Measurements from ENCODE around the gene ACACA.

ACACA gene

DNA sequence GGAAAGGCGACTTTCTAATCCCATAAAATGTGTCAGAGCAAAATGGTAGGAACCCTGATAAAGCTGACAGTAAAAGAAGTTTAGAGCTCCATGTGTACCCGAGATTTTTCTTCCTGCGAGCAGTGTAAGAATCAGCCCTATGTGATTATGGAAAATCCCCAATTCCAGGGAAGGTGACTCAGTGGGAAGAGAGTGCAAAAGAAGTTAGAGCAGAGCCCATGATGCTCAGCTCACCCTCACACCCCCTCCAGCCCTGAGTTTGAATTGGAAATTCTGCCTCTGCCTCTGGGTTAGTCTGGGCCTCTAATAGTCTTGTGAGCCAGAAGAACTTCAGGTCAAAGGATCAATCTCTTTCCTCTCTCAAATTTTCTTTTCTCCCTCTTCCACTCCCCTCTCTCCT lies 18.4 kb downstream of the ACACA start:
- CTCF ChIA-PET, result interaction anchor here (0.6 to 10.9 kb wide), 3 partner anchors 9 to 1854 kb away, joined by 3 to 141 read pairs (median 11); partner anchors contain the start of gene C17orf78
- Histone ChIP-seq H3K36me3 (ENCODE audit: control insufficient read depth in 2 of 2, insufficient read depth in 1 of 2, low read length in 2 of 2) (no peaks in the 10 kb centered on the region), H3K9me3 (ENCODE audit: control insufficient read depth, insufficient read depth, low read depth, low read length) (no peaks in the 10 kb centered on the region), H3K4me1 (ENCODE audit: control insufficient read depth, insufficient read depth, low read length) (peaks cover 15% of the 10 kb centered on the region), H3K4me3 (ENCODE audit: low read depth, low read length) (no peak overlapping the region), H3K27ac (ENCODE audit: extremely low read depth, low read depth, low read length) (no peak overlapping the region)
- POLR2A ChIA-PET, result no interaction called here
- TF ChIP-seq SCRT1 (tag by site-specific recombination; IDR thresholded peaks at IDR 0.05; ENCODE audit: borderline replicate concordance) (no peak), ZNF585B (tag by site-specific recombination; IDR thresholded peaks at IDR 0.05) (no peak), ZNF302 (tag by site-specific recombination; IDR thresholded peaks at IDR 0.05; ENCODE audit: low read depth) (no peak), KLF16 (tag by site-specific recombination; IDR thresholded peaks at IDR 0.05) (no peak), SP3 (tag by site-specific recombination; IDR thresholded peaks at IDR 0.05) (no peak), MEIS1 (CRISPR knock-in tag; IDR thresholded peaks at IDR 0.05; ENCODE audit: borderline replicate concordance) (no peak), ZNF501 (tag by site-specific recombination; IDR thresholded peaks at IDR 0.05) (no peak), ZSCAN30 (tag by site-specific recombination; IDR thresholded peaks at IDR 0.05) (no peak), ZNF366 (tag by site-specific recombination; conservative IDR thresholded peaks at IDR 0.05) (no peak), FEZF1 (tag by site-specific recombination; IDR thresholded peaks at IDR 0.05) (no peak), HOXD13 (CRISPR knock-in tag; IDR thresholded peaks at IDR 0.05; ENCODE audit: borderline replicate concordance) (no peak), ZFHX2 (tag by site-specific recombination; conservative IDR thresholded peaks at IDR 0.05) (no peak), ZNF274 (IDR thresholded peaks at IDR 0.05; ENCODE audit: low read length) (no peak), ZNF274 (tag by site-specific recombination; IDR thresholded peaks at IDR 0.05; ENCODE audit: borderline replicate concordance) (no peak), ZNF658 (tag by site-specific recombination; IDR thresholded peaks at IDR 0.05) (no peak), ZNF157 (tag by site-specific recombination; IDR thresholded peaks at IDR 0.05) (no peak)
- TF ChIP-seq, protein P1, sequence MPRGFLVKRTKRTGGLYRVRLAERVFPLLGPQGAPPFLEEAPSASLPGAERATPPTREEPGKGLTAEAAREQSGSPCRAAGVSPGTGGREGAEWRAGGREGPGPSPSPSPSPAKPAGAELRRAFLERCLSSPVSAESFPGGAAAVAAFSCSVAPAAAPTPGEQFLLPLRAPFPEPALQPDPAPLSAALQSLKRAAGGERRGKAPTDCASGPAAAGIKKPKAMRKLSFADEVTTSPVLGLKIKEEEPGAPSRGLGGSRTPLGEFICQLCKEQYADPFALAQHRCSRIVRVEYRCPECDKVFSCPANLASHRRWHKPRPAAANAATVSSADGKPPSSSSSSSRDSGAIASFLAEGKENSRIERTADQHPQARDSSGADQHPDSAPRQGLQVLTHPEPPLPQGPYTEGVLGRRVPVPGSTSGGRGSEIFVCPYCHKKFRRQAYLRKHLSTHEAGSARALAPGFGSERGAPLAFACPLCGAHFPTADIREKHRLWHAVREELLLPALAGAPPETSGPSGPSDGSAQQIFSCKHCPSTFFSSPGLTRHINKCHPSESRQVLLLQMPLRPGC (tag by site-specific recombination; IDR thresholded peaks at IDR 0.05), result no peak
- TF ChIP-seq, protein P2, sequence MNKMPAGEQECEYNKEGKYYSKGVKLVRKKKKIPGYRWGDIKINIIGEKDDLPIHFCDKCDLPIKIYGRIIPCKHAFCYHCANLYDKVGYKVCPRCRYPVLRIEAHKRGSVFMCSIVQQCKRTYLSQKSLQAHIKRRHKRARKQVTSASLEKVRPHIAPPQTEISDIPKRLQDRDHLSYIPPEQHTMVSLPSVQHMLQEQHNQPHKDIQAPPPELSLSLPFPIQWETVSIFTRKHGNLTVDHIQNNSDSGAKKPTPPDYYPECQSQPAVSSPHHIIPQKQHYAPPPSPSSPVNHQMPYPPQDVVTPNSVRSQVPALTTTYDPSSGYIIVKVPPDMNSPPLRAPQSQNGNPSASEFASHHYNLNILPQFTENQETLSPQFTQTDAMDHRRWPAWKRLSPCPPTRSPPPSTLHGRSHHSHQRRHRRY (tag by site-specific recombination; IDR thresholded peaks at IDR 0.05), result no peak

DNA sequence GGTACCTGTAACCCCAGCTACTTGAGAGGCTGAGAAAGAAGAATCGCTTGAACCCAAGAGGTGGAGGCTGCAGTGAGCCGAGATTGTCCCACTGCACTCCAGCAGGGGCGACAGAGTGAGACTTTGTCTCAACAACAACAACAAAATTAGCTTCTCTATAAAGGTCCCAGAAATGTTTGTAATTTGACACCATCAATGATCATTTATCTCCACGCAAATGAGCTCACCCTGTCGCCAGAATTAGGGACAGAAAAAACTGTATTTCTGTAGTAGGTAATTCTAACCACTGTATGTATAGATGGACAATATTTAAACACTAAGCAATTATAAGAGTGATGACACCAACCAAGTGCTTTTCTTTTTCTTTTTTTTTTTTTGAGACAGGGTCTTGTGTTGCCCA lies 20.2 kb downstream of the ACACA start:
- no peak overlapping the region for H3K27ac ChIP-seq (ENCODE audit: extremely low read depth, low read depth, low read length)
- H3K36me3 ChIP-seq (ENCODE audit: control insufficient read depth in 2 of 2, insufficient read depth in 1 of 2, low read length in 2 of 2), result no peaks in the 10 kb centered on the region; a peak in 1 of 3 replicates
- no peak overlapping the region for H3K4me3 ChIP-seq (ENCODE audit: low read depth, low read length)
- POLR2A ChIA-PET, result no interaction called here
- no peaks in the 10 kb centered on the region for H3K9me3 ChIP-seq (ENCODE audit: control insufficient read depth, insufficient read depth, low read depth, low read length)
- CTCF ChIA-PET, result interaction anchor here (0.7 to 10.9 kb wide), 5 partner anchors 11 to 108 kb away, joined by 3 to 141 read pairs (median 10); partner anchors contain the start of gene C17orf78
- peaks cover 7% of the 10 kb centered on the region for H3K4me1 ChIP-seq (ENCODE audit: control insufficient read depth, insufficient read depth, low read length)
- TF ChIP-seq ZNF423 (tag by site-specific recombination; IDR thresholded peaks at IDR 0.05), result no peak
- no peak for TF ChIP-seq ZNF155 (tag by site-specific recombination; IDR thresholded peaks at IDR 0.05)
- TF ChIP-seq ZBTB1 (tag by site-specific recombination; IDR thresholded peaks at IDR 0.05), result no peak
- TF ChIP-seq, protein P3, sequence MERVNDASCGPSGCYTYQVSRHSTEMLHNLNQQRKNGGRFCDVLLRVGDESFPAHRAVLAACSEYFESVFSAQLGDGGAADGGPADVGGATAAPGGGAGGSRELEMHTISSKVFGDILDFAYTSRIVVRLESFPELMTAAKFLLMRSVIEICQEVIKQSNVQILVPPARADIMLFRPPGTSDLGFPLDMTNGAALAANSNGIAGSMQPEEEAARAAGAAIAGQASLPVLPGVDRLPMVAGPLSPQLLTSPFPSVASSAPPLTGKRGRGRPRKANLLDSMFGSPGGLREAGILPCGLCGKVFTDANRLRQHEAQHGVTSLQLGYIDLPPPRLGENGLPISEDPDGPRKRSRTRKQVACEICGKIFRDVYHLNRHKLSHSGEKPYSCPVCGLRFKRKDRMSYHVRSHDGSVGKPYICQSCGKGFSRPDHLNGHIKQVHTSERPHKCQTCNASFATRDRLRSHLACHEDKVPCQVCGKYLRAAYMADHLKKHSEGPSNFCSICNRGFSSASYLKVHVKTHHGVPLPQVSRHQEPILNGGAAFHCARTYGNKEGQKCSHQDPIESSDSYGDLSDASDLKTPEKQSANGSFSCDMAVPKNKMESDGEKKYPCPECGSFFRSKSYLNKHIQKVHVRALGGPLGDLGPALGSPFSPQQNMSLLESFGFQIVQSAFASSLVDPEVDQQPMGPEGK (tag by site-specific recombination; IDR thresholded peaks at IDR 0.05), result 0 out of 2 replicates have a peak, but pooled peaks have one; percentile 25
- no peak for TF ChIP-seq ZNF624 (tag by site-specific recombination; IDR thresholded peaks at IDR 0.05)
- no peak for TF ChIP-seq ZBTB48 (tag by site-specific recombination; IDR thresholded peaks at IDR 0.05)
- TF ChIP-seq ZNF311 (tag by site-specific recombination; IDR thresholded peaks at IDR 0.05; ENCODE audit: borderline replicate concordance), result no peak
- TF ChIP-seq, protein P4, sequence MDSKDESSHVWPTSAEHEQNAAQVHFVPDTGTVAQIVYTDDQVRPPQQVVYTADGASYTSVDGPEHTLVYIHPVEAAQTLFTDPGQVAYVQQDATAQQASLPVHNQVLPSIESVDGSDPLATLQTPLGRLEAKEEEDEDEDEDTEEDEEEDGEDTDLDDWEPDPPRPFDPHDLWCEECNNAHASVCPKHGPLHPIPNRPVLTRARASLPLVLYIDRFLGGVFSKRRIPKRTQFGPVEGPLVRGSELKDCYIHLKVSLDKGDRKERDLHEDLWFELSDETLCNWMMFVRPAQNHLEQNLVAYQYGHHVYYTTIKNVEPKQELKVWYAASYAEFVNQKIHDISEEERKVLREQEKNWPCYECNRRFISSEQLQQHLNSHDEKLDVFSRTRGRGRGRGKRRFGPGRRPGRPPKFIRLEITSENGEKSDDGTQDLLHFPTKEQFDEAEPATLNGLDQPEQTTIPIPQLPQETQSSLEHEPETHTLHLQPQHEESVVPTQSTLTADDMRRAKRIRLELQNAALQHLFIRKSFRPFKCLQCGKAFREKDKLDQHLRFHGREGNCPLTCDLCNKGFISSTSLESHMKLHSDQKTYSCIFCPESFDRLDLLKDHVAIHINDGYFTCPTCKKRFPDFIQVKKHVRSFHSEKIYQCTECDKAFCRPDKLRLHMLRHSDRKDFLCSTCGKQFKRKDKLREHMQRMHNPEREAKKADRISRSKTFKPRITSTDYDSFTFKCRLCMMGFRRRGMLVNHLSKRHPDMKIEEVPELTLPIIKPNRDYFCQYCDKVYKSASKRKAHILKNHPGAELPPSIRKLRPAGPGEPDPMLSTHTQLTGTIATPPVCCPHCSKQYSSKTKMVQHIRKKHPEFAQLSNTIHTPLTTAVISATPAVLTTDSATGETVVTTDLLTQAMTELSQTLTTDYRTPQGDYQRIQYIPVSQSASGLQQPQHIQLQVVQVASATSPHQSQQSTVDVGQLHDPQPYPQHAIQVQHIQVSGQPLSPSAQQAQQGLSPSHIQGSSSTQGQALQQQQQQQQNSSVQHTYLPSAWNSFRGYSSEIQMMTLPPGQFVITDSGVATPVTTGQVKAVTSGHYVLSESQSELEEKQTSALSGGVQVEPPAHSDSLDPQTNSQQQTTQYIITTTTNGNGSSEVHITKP (tag by site-specific recombination; IDR thresholded peaks at IDR 0.05), result peak; percentile 76
- TF ChIP-seq ZBTB21 (tag by site-specific recombination; IDR thresholded peaks at IDR 0.05), result no peak
- no peak; the same call in 1 of the 2 replicates for TF ChIP-seq ZNF366 (tag by site-specific recombination; conservative IDR thresholded peaks at IDR 0.05)
- TF ChIP-seq ZNF701 (tag by site-specific recombination; IDR thresholded peaks at IDR 0.05), result no peak

Measured in HEK293 (cell line).